Endothelial cell of umbilical vein (primary cell): ENCODE data around the gene HDGFL2. TPM values are rescaled to one million over a fixed set of nuclear protein-coding genes. Genes with fewer than 3 reads are reported as not detected.

Source experiments
- BruUV-seq: library from RNA; stranded (reverse); fragments of 400-500 nt; replicated peaks from 2 replicates; lab custom pipeline; 2021; lab: Mats Ljungman, UMichigan
- CTCF ChIA-PET: fragments of 300-600, 350-600 bp; sonication (Branson Sonifier 250); formaldehyde crosslinking; loops from one replicate; lab custom pipeline; 2021; ENCODE audit warnings: antibody characterized with exemption, inconsistent platforms; lab: Charles Lee
- POLR2A ChIA-PET: fragments of 300-600, 350-600 bp; sonication (Branson Sonifier 250); formaldehyde crosslinking; loops from one replicate; lab custom pipeline; 2021; ENCODE audit warnings: antibody characterized with exemption, inconsistent platforms; lab: Charles Lee
- DNase-seq: peaks from one replicate; pipeline ENCODE4 v3.0.0-alpha.2; 2011; ENCODE audit warnings: low read depth, low spot score
- FAIRE-seq: peaks from 2 replicates; lab custom pipeline; 2011; peaks lifted over from hg19 to GRCh38; lab: Jason Lieb, UNC
- H2AFZ ChIP-seq: 2 replicates; pipeline ENCODE4 v1.6.0; 2012; ENCODE audit warnings: low read depth, low read length, control low read depth, inconsistent platforms
- H3K27ac ChIP-seq: 2 replicates; pipeline ENCODE4 v1.5.1; 2011; ENCODE audit warnings: low read depth, mild to moderate bottlenecking, control low read depth, low read length, moderate library complexity; ENCODE audit not compliant: insufficient read depth
- H3K27me3 ChIP-seq, 2 experiments: 2 replicates each; pipeline versions ENCODE4 v1.6.0 to v1.6.1; 2011; ENCODE audit warnings: low read length in 2 of 2, mixed read lengths in 1 of 2; ENCODE audit not compliant: control insufficient read depth in 2 of 2, insufficient read depth in 2 of 2
- H3K36me3 ChIP-seq, 2 experiments: 2 replicates in 1 of 2; 3 replicates in 1 of 2; pipeline ENCODE4 v1.5.1; 2011; ENCODE audit warnings: low read length in 2 of 2, mild to moderate bottlenecking in 1 of 2, moderate library complexity in 1 of 2; ENCODE audit not compliant: control insufficient read depth in 2 of 2, insufficient read depth in 2 of 2; ENCODE audit errors: extremely low read depth in 1 of 2
- H3K4me1 ChIP-seq: 3 replicates; pipeline ENCODE4 v1.5.1; 2011; ENCODE audit warnings: mild to moderate bottlenecking, low read length; ENCODE audit not compliant: control insufficient read depth, insufficient read depth; ENCODE audit errors: extremely low read depth
- H3K4me2 ChIP-seq: 2 replicates; pipeline ENCODE4 v1.6.1; 2011; ENCODE audit warnings: low read length, control low read depth, mixed read lengths; ENCODE audit not compliant: insufficient read depth
- H3K4me3 ChIP-seq, 3 experiments: fragments of 200-600 bp in 1 of 3; sonication (generic), shearing (Covaris generic) in 1 of 3; replicated peaks in 1 of 3; 2 replicates each; pipeline ENCODE4 v1.5.1; 2011 to 2016; ENCODE audit warnings: control low read depth in 3 of 3, low read length in 3 of 3, mild to moderate bottlenecking in 2 of 3, inconsistent platforms in 1 of 3, low read depth in 1 of 3, moderate library complexity in 1 of 3; ENCODE audit not compliant: insufficient read depth in 1 of 3
- H3K79me2 ChIP-seq: 2 replicates; pipeline ENCODE4 v1.6.0; 2012; ENCODE audit warnings: low read length, inconsistent platforms; ENCODE audit not compliant: control insufficient read depth, insufficient read depth
- H3K9ac ChIP-seq: replicated peaks from 2 replicates; pipeline ENCODE3; 2011; ENCODE audit warnings: low read length, control low read depth; ENCODE audit not compliant: insufficient read depth; ENCODE audit errors: extremely low read depth
- H3K9me1 ChIP-seq: replicated peaks from 3 replicates; pipeline ENCODE4 v1.6.0; 2011; ENCODE audit warnings: mild to moderate bottlenecking, low read length; ENCODE audit not compliant: control insufficient read depth, insufficient read depth; ENCODE audit errors: extremely low read depth
- H3K9me3 ChIP-seq: replicated peaks from 2 replicates; pipeline ENCODE4 v1.5.1; 2012; ENCODE audit warnings: low read length, inconsistent platforms; ENCODE audit not compliant: control insufficient read depth, insufficient read depth
- H4K20me1 ChIP-seq: replicated peaks from 2 replicates; pipeline ENCODE3; 2011; ENCODE audit warnings: mild to moderate bottlenecking, low read length; ENCODE audit not compliant: control insufficient read depth, insufficient read depth; ENCODE audit errors: extremely low read depth
- CTCF ChIP-seq, 2 donors: IDR thresholded peaks; 1 replicate in 1 of 2; 2 replicates in 1 of 2; pipeline ENCODE4 v1.5.1; 2011; ENCODE audit warnings: low read length in 2 of 2, mild to moderate bottlenecking in 2 of 2, moderate library complexity in 2 of 2, control low read depth in 1 of 2, inconsistent platforms in 1 of 2, low read depth in 1 of 2; ENCODE audit not compliant: insufficient read depth in 1 of 2; ENCODE audit errors: extremely low read depth in 1 of 2
- EZH2 ChIP-seq: IDR thresholded peaks from 2 replicates; pipeline ENCODE4 v1.6.1; 2012; ENCODE audit warnings: borderline replicate concordance, low read depth, mild to moderate bottlenecking, moderate library complexity, low read length, inconsistent platforms; ENCODE audit not compliant: severe bottlenecking
- FOS ChIP-seq: IDR thresholded peaks from 2 replicates; pipeline ENCODE4 v1.6.1; 2011; ENCODE audit warnings: mild to moderate bottlenecking, low read length, moderate library complexity, borderline replicate concordance; ENCODE audit not compliant: insufficient read depth
- GATA2 ChIP-seq: IDR thresholded peaks from 2 replicates; pipeline ENCODE4 v1.7.0; 2011; ENCODE audit warnings: low read depth, mild to moderate bottlenecking, moderate library complexity, mixed read lengths, low read length; ENCODE audit not compliant: insufficient read length, insufficient read depth
- JUN ChIP-seq: IDR thresholded peaks from 2 replicates; pipeline ENCODE4 v1.6.1; 2011; ENCODE audit warnings: borderline replicate concordance, low read depth; ENCODE audit not compliant: insufficient read length, insufficient read depth
- MAX ChIP-seq: IDR thresholded peaks from 2 replicates; pipeline ENCODE4 v1.6.1; 2011; ENCODE audit not compliant: insufficient read depth, insufficient read length
- MYC ChIP-seq: IDR thresholded peaks from one replicate; pipeline ENCODE4 v1.6.1; 2011; ENCODE audit warnings: mild to moderate bottlenecking, low read depth, low read length
- POLR2A ChIP-seq: IDR thresholded peaks from 2 replicates; pipeline ENCODE4 v1.6.1; 2012; ENCODE audit warnings: low read depth, mild to moderate bottlenecking, control low read depth, low read length
- POLR2AphosphoS5 ChIP-seq: IDR thresholded peaks from 2 replicates; pipeline ENCODE4 v1.6.1; 2012; ENCODE audit warnings: low read depth, mild to moderate bottlenecking, control low read depth, low read length, moderate library complexity; ENCODE audit not compliant: insufficient read depth
- dilution Hi-C: fragments of 300-500 bp; cut with MboI; formaldehyde crosslinking; loops from one replicate; pipeline ENCODE4 v1.15.0; 2019; ENCODE audit warnings: low sequenced_read_pairs; ENCODE audit not compliant: extremely low pct_ligation_motif_present
- intact Hi-C: fragments of 100-400 bp; cut with micrococcal nuclease; formaldehyde crosslinking; loops from one replicate; pipeline ENCODE4 v1.10.0; 2022
- polyA plus RNA-seq, 4 experiments: library from polyadenylated mRNA; depleted of rRNA in 3 of 4; stranded (reverse) in 3 of 4; unstranded in 1 of 4; fragments of >200 nt; gene quantifications; 2 replicates each; pipeline versions ENCODE4 v1.2.1 to v1.2.3, GENCODE V29; 2011 to 2012; ENCODE audit warnings: missing spikeins in 1 of 4
- total RNA-seq: library from RNA; stranded (reverse); gene quantifications from 2 replicates; pipeline ENCODE4 v1.2.3, GENCODE V29; 2021

The HDGFL2 gene
- total and polyA plus RNA-seq, 2 donors (not counting 3 experiments of a cell fraction or from before 2014, with no cell fraction given), result 39.1 to 79.6 TPM

GRCh38 chr19:4428326-4428975, 43.6 kb upstream of the HDGFL2 start:
- Histone ChIP-seq H3K4me3 (no peak overlapping the region), H3K36me3 (peaks cover 9 to 18% of the 10 kb centered on the region in 2 experiments), H3K9me3 (no peaks in the 10 kb centered on the region), H3K27ac (no peak overlapping the region), H3K79me2 (no peaks in the 10 kb centered on the region), H3K4me2 (no peak overlapping the region), H3K4me1 (no peaks in the 10 kb centered on the region), H4K20me1 (no peaks in the 10 kb centered on the region), H3K9ac (no peak overlapping the region), H3K9me1 (no peaks in the 10 kb centered on the region), H2AFZ (no peak overlapping the region), H3K27me3 (no peaks in the 10 kb centered on the region)
- TF ChIP-seq EZH2 (no peak), MAX (no peak), MYC (no peak), POLR2A (no peak)
- intact Hi-C loops (no loop called here), dilution Hi-C loops (no loop called here)
- FAIRE-seq (no peak), DNase-seq (no peak)
- BruUV-seq, result no TSS peak
- ChIA-PET POLR2A (no interaction called here), CTCF (interaction anchor here (1.3 kb wide), 1 partner anchor 97 kb away, joined by 5 read pairs; no protein-coding TSS in a partner anchor)

GRCh38 chr19:4429256-4429655, 42.8 kb upstream of the HDGFL2 start:
- no peaks in the 10 kb centered on the region for H3K79me2 ChIP-seq
- no peaks in the 10 kb centered on the region for H3K4me1 ChIP-seq
- intact Hi-C loops, result no loop called here
- peaks cover 9 to 15% of the 10 kb centered on the region in 2 experiments for H3K36me3 ChIP-seq
- H3K27me3 ChIP-seq, result no peaks in the 10 kb centered on the region
- BruUV-seq, result no TSS peak
- no peak overlapping the region for H3K27ac ChIP-seq
- no peak overlapping the region for H3K9ac ChIP-seq
- no peak overlapping the region for H3K4me3 ChIP-seq
- CTCF ChIA-PET, result no interaction called here
- no peak overlapping the region for H3K4me2 ChIP-seq
- POLR2A ChIA-PET, result no interaction called here
- no peaks in the 10 kb centered on the region for H4K20me1 ChIP-seq
- no peaks in the 10 kb centered on the region for H3K9me3 ChIP-seq
- no peak for DNase-seq
- dilution Hi-C loops, result no loop called here
- no peak overlapping the region for H2AFZ ChIP-seq
- TF ChIP-seq CTCF (IDR thresholded peaks at IDR 0.05; ENCODE audit: extremely low read depth in 1 of 2, insufficient read depth in 1 of 2, low read depth in 1 of 2, low read length in 2 of 2) (no peak), MAX (no peak), POLR2AphosphoS5 (no peak), JUN (no peak), FOS (no peak), EZH2 (no peak), POLR2A (no peak), GATA2 (no peak), MYC (no peak)
- FAIRE-seq, result no peak
- no peaks in the 10 kb centered on the region for H3K9me1 ChIP-seq
